HG02870 (cell line): ENCODE measurements around the gene MED23.
"Not testable (repeated sequence)": the region's sequence is repeated elsewhere in the genome, so short reads cannot be mapped to it uniquely, and the experiment has no call there.

Source experiments
- ATAC-seq: cut with Tn5 transposase; IDR thresholded peaks from one replicate; pipeline ENCODE4 v1.9.1; 2021; ENCODE audit warnings: mild to moderate bottlenecking, moderate library complexity; ENCODE audit not compliant: unreplicated experiment

The MED23 gene

GRCh38 chr6:131581523-131581922 is 46.5 kb downstream of the MED23 start:
- no peak for ATAC-seq

DNA sequence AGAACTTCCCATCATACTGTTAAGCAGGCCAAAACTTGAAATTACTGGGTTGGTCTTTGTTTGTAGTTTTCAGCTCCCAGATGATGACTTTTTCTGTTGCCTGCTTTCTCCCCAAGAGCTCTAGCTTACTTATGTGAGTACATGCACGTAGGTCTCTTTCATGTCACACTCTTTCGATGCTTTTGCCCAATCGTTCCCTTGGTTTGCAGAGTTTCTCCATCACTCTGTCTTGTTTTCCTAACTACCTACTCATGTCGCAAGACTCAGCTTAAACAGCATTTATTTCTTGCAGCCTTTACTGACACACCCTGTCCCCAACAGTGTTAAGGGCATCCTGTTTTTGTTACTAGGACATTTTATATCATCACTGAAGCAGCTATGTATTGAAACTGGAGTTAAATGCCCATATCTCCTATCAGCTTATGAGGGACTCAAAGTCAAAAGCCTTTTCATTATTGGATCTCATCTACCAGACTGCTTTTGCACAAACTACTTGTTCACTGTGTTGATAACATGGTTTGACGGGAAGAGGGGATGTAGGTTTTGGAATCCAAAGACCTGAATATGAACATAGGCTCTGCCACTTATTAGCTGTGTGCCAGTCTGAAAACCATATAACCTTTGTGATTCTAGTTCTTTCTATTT is 52.1 kb downstream of the MED23 start:
- ATAC-seq = no peak

- no peak for ATAC-seq
These were observed 53.4 kb downstream of the MED23 start for GRCh38 chr6:131574686-131575085.

- no peak for ATAC-seq
These were observed 53.9 kb downstream of the MED23 start for GRCh38 chr6:131574133-131574532.

DNA sequence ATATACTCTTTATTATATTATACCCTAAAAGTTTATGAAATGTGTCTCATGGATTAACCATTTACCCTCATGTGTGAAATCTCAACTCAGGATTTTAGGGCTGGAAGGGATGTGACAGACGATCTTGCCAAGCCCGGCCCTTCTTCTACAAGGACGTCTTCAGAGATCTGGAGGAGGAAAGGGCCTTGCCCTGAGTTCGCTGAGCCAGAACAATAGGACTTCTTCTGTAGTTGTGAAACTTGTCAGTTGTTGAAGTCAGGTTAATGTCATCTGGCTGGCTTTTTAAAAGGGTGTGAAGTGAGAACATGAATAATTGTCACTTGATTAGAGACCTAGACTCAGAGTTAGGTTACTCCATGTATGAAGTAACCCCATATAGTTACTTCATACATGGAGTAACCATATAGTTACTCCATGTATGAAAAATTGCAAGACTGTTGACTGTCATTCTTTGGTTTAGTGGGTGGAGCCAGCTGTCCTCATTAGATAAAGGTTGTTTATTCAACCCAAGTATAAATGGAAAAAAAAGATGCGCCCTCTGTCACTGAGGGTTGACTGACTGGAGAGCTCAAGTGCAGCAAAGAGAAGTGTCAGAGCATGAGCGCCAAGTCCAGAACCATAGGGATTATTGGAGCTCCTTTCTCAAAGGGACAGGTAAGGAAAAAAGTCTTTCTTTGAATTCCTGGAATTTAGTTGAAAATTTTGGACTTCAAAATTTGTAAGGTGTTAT is 55.2 kb downstream of the MED23 start, which contains the start of gene ARG1:
ARG1 (plus strand) TSS at position 541 of the 730 bp plus-strand sequence; CDS start at position 598, 57 bp downstream.
- no peak for ATAC-seq

DNA sequence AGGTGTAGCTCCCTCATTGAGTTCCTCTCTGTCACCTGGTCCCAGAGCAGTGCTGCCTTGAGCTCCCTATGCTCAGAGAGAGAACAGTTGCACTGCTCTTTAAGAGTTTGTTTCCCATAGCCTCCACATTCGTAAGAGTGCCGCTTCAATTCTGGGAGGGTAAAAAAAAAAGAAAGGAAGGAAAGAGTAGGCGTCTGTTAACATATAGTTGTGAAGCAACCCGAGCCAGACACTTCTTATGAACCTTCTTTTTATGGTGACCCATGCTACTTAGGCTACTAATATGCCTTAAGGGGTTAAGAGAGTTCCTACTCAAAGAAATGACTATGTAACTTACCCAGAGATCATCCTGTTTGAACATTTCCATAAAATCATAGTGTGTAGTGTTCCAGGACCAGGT is 59.3 kb downstream of the MED23 start:
- ATAC-seq = no peak

DNA sequence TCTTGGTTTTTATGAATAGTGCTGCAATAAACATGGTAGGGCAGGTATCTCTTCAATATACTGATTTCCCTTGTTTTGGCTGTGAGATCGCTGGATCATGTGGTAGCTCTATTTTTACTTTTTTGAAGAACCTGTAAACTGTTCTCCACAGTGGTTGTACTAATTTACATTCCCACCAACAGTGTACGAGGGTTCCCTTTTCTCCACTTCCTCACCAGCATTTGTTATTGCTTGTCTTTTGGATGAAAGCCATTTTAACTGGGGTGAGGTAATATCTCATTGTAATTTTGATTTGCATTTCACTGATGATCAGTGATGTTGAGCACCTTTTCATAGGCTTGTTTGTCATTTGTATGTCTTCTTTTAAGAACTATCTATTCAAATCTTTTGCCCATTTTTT is 63.0 kb downstream of the MED23 start:
- ATAC-seq = no peak

DNA sequence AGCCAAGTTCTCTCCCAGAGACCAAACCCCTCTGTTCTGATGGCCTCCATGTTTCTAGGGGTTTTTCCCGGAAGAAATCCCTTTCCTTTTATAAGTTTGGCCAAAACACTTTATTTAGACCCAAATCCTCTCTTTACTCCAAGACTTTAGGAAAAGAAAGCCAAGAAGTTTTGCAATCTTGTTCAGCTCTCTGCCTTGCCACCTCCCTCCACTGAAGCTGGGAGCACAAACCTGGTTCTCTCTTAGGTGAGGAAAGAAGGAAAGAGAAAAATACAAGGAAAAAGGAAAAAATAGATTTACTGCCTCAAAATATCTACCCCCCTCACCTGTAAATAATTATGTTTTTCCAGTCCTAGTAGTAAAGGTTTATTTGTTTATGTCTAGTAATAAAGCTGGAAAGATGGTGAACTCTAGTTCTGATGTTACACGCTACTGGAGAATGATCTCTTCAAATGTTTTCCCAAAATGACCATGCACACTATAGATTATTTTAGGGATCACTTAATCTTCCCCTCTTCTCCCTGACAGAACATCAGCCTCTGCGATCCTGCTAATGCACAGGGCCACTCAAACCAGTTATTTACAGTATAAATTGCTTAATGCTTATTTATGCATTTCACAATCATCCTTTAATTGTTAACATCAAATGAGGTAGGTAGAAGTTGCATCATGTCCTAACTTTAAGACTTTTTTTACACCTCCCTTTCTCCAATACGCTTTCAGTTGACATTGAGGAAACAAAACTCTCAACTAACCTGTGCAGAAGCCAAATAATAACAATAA is 65.9 kb downstream of the MED23 start:
- ATAC-seq = no peak

DNA sequence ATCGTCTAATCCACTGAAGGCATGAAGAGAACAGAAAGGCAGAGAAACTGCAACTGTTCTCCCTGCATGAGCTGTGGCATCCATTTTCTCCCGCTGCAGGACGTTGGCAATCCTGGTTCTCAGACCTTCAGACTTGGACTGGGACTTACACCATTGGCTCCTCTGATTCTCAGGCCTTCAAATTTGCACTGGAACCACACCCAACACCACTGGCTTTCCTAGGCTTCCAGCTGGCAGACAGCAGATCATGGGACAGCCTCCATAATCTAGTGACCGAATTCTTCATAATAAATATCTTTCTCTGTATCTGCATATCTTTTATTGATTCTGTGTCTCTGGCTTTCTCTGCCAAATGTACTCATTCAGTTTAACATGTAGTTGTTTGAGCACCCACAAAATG is 69.1 kb downstream of the MED23 start:
- no peak for ATAC-seq

DNA sequence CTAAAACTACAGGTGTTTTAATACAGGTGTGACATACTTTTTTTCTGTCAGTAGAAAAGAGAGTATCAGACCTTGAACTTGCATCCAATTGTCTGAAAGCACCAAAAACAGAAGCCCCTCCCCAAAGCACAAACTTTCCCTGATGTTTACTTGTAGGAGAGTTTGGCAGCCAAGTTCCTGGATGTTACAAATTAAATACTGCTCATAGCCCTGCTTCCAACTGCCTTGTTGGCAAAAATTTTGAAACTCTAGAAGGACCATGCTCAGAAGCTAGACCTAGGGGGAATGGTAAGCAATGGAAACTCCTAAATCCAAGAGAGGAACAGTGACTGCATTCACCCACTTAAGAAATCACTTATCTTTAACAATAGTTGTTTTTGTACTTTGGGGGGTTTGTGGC is 72.0 kb downstream of the MED23 start:
- ATAC-seq = no peak

DNA sequence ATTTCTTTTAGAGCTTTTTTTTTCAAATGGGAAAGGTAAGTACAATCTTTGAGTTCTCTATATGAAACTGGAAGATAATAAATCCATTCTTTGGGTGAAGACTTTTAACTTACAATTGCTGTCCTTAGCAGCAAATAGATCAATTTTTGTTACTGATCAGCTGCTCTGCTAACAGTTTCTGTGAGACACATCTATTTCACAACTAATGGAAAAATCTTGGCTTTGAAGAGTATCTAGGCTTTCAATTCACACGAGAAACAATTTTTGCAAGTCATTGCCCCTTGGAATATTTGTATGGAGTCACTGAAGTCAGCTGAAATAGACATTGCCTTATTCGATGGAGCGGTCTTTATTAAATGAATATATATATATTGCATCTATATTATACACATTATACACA is 75.5 kb downstream of the MED23 start:
- no peak for ATAC-seq

GRCh38 chr6:131551902-131552301 is 76.1 kb downstream of the MED23 start:
- no peak for ATAC-seq

DNA sequence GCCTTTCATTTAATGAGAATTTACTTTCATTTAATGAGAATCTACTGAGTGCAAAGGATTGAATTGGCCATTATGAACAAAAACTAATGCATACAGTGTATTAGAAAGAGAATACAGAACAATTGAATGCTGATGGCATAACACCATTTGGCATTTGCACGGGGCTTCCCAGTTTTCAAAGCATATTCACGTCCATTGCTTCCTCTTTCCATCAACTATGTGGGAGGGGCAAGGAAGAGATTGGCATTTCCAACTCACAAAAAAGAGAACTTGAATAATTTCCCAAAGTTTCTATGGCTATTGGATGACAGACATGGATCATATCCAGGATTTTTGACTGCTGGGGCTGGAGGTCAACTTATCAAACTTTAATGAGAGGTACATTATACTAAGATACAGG is 78.2 kb downstream of the MED23 start:
- ATAC-seq = no peak

GRCh38 chr6:131548441-131548840 is 79.6 kb downstream of the MED23 start:
- no peak for ATAC-seq

DNA sequence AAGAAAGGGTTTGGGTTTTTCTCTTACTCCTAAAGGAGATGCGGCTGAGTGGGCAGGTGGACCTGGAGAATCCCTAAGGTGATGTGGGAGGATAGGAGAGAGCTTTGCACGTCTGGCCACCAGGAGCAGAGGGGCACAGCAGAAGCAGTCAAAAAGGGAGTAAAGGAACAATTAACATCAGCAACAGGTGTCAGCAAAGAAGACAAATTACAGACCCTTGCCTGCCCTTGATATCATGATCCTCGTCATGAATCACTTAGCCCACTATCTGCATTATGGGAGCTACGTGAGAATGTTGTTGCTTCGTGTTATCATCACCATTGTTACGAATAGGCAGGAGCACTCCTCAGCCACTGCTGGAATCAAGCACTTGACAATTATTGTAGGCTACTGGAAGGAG is 80.6 kb downstream of the MED23 start:
- no peak for ATAC-seq

GRCh38 chr6:131545317-131545716 is 82.7 kb downstream of the MED23 start:
- no peak for ATAC-seq

- not testable (repeated sequence) for ATAC-seq
These were observed 89.4 kb downstream of the MED23 start for GRCh38 chr6:131538615-131539014.

- ATAC-seq = peak; percentile 92
These were observed 95.4 kb downstream of the MED23 start for GRCh38 chr6:131532580-131533039.

- not testable (repeated sequence) for ATAC-seq
These were observed 96.4 kb downstream of the MED23 start for GRCh38 chr6:131531681-131532080.

GRCh38 chr6:131530936-131531335 is 97.1 kb downstream of the MED23 start:
- not testable (repeated sequence) for ATAC-seq

DNA sequence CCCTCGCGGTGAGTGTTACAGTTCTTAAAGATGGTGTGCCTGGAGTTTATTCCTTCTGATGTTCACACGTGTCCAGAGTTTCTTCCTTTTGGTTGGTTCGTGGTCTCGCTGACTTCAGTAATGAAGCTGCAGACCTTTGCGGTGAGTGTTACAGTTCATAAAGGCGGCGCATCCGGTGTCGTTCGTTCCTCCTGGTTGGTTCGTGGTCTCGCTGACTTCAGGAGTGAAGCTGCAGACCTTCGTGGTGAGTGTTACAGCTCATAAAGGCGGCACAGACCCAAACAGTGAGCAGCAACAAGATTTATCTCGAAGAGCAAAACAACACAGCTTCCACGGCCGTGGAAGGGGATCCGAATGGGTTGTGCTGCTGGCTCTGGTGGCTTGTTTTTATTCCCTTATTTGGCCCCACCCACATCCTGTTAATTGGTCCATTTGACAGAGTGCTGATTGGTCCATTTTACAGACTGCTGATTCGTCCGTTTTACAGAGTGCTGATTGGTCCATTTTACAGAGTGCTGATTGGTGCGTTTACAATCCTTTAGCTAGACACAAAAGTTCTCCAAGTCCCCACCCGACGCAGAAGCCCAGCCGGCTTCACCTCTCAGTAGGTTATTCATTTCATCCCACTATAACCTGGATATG is 103.2 kb downstream of the MED23 start:
- ATAC-seq = no peak
